A673 (cell line): Measurements from ENCODE around the gene EMID1. TPM values are rescaled to one million over a fixed set of nuclear protein-coding genes. Genes with fewer than 3 reads are reported as not detected.
A peak's percentile ranks its signal among the peaks of the same experiment; 100 is the strongest.
"Not testable (repeated sequence)": the region's sequence is repeated elsewhere in the genome, so short reads cannot be mapped to it uniquely, and the experiment has no call there.

ENCODE experiments used
- BruUV-seq: library from RNA; stranded (reverse); fragments of 400-500 nt; replicated peaks from 2 replicates; lab custom pipeline; 2021; lab: Mats Ljungman, UMichigan
- CTCF ChIA-PET: fragments of 300-600 bp; sonication (Branson Sonifier 250); formaldehyde crosslinking; loops from one replicate; lab custom pipeline; 2022; ENCODE audit warnings: antibody characterized with exemption; lab: Charles Lee
- POLR2A ChIA-PET: fragments of 300-600 bp; sonication (Branson Sonifier 250); formaldehyde crosslinking; loops from one replicate; lab custom pipeline; 2022; ENCODE audit warnings: antibody characterized with exemption; ENCODE audit not compliant: low non-redundant PET; lab: Charles Lee
- DNase-seq: peaks from one replicate; pipeline ENCODE4 v3.0.0-alpha.2; 2015; ENCODE audit warnings: low spot score
- H3K27ac ChIP-seq: fragments of 200-600 bp; sonication (generic); 2 replicates; pipeline ENCODE4 v1.5.1; 2016; ENCODE audit warnings: mixed run types, low read depth, mild to moderate bottlenecking, mixed read lengths, antibody characterized with exemption, low read length; ENCODE audit not compliant: poor library complexity, severe bottlenecking
- H3K27me3 ChIP-seq: fragments of 200-600 bp; sonication (generic); replicated peaks from 2 replicates; pipeline ENCODE4 v1.6.1; 2017; ENCODE audit warnings: mixed run types, low read depth, mild to moderate bottlenecking, mixed read lengths, antibody characterized with exemption, low read length; ENCODE audit not compliant: insufficient read depth, poor library complexity
- H3K36me3 ChIP-seq: fragments of 200-600 bp; sonication (generic); 2 replicates; pipeline ENCODE4 v1.6.1; 2016; ENCODE audit warnings: mixed run types, mild to moderate bottlenecking, mixed read lengths, antibody characterized with exemption, low read length; ENCODE audit not compliant: insufficient read depth, poor library complexity, severe bottlenecking
- H3K4me1 ChIP-seq: fragments of 200-600 bp; sonication (generic); 2 replicates; pipeline ENCODE4 v1.6.1; 2017; ENCODE audit warnings: mixed run types, mild to moderate bottlenecking, mixed read lengths, antibody characterized with exemption, low read length; ENCODE audit not compliant: insufficient read depth, poor library complexity, severe bottlenecking
- H3K4me3 ChIP-seq: fragments of 200-600 bp; sonication (generic); 2 replicates; pipeline ENCODE4 v1.5.1; 2016; ENCODE audit warnings: low read depth, mixed run types, mild to moderate bottlenecking, mixed read lengths, low read length; ENCODE audit not compliant: poor library complexity, severe bottlenecking
- H3K9me3 ChIP-seq: fragments of 200-600 bp; sonication (generic); 2 replicates; pipeline ENCODE4 v1.6.1; 2016; ENCODE audit warnings: mixed run types, low read depth, mild to moderate bottlenecking, mixed read lengths, antibody characterized with exemption, low read length; ENCODE audit not compliant: poor library complexity, severe bottlenecking
- CTCF ChIP-seq: fragments of 300-800, 200-600 bp; sonication (generic); conservative IDR thresholded peaks from 2 replicates; pipeline ENCODE4 v1.5.1; 2017; ENCODE audit warnings: low read depth, mild to moderate bottlenecking, antibody characterized with exemption, low read length, moderate library complexity, mixed read lengths
- EZH2 ChIP-seq: fragments of 200-600 bp; sonication (generic); IDR thresholded peaks from 2 replicates; pipeline ENCODE4 v1.6.1; 2017; ENCODE audit warnings: borderline replicate concordance, low read depth, mild to moderate bottlenecking, mixed read lengths, antibody characterized with exemption, low read length; ENCODE audit not compliant: poor library complexity, severe bottlenecking
- intact Hi-C: fragments of 100-400 bp; cut with micrococcal nuclease; formaldehyde crosslinking; loops from one replicate; pipeline ENCODE4 v1.10.0; 2022; ENCODE audit not compliant: unreplicated experiment
- total RNA-seq: library from RNA; stranded (reverse); gene quantifications from 2 replicates; pipeline ENCODE4 v1.2.3, GENCODE V29; 2021

Gene EMID1
- total RNA-seq, 1 experiment from 2014 or later: not detected

- no TSS peak for BruUV-seq
- intact Hi-C loops: loop anchor here (2.0 to 10.0 kb wide), 3 partner anchors 199 to 649 kb away; no protein-coding TSS in a partner anchor
- DNase-seq: no peak
- no peaks in the 10 kb centered on the region for H3K4me1 ChIP-seq
- no peaks in the 10 kb centered on the region for H3K27me3 ChIP-seq
- no peak overlapping the region for H3K27ac ChIP-seq
- H3K9me3 ChIP-seq: peaks cover 3% of the 10 kb centered on the region
- no peak for TF ChIP-seq EZH2
- TF ChIP-seq CTCF: no peak
- no peaks in the 10 kb centered on the region for H3K36me3 ChIP-seq
- ChIA-PET CTCF (no interaction called here), POLR2A (no interaction called here)
- H3K4me3 ChIP-seq: no peak overlapping the region
Measured at GRCh38 chr22:29243874-29244446, 38.3 kb downstream of the EMID1 start.

- BruUV-seq: no TSS peak
- no peaks in the 10 kb centered on the region for H3K4me1 ChIP-seq
- intact Hi-C loops: loop anchor here (2.0 to 10.0 kb wide), 5 partner anchors 43 to 650 kb away; no protein-coding TSS in a partner anchor
- peaks cover 3% of the 10 kb centered on the region for H3K9me3 ChIP-seq
- H3K27ac ChIP-seq: no peak overlapping the region
- no peak overlapping the region for H3K4me3 ChIP-seq
- TF ChIP-seq CTCF: no peak
- TF ChIP-seq EZH2: no peak
- no peak for DNase-seq
- no peaks in the 10 kb centered on the region for H3K36me3 ChIP-seq
- POLR2A ChIA-PET: no interaction called here
- H3K27me3 ChIP-seq: no peaks in the 10 kb centered on the region
- CTCF ChIA-PET: interaction anchor here (0.6 to 1.4 kb wide), 8 partner anchors 39 to 1225 kb away, joined by 3 to 9 read pairs (median 4); partner anchors contain the start of gene EMID1
Measured at GRCh38 chr22:29244785-29245625, 39.3 kb downstream of the EMID1 start.

GRCh38 chr22:29245626-29246385 is 40.1 kb downstream of the EMID1 start:
- peak; percentile 70 for DNase-seq
- intact Hi-C loops: loop anchor here (2.0 to 10.0 kb wide), 5 partner anchors 44 to 651 kb away; no protein-coding TSS in a partner anchor
- Histone ChIP-seq H3K4me3 (no peak overlapping the region), H3K9me3 (peaks cover 3% of the 10 kb centered on the region), H3K27me3 (no peaks in the 10 kb centered on the region), H3K27ac (no peak overlapping the region), H3K4me1 (no peaks in the 10 kb centered on the region), H3K36me3 (no peaks in the 10 kb centered on the region)
- ChIA-PET CTCF (interaction anchor here (0.6 to 1.4 kb wide), 9 partner anchors 40 to 1226 kb away, joined by 3 to 9 read pairs (median 4); partner anchors contain the start of gene EMID1), POLR2A (no interaction called here)
- BruUV-seq: no TSS peak
- TF ChIP-seq EZH2: no peak
- TF ChIP-seq CTCF: peak; percentile 98

GRCh38 chr22:29247891-29248290 is 42.2 kb downstream of the EMID1 start:
- CTCF ChIA-PET, H3K36me3 ChIP-seq, H3K4me3 ChIP-seq, DNase-seq, H3K9me3 ChIP-seq, H3K4me1 ChIP-seq, H3K27ac ChIP-seq, POLR2A ChIA-PET, H3K27me3 ChIP-seq, BruUV-seq: not testable (repeated sequence)
- intact Hi-C loops: loop anchor here (5.0 to 10.0 kb wide), 4 partner anchors 46 to 653 kb away; no protein-coding TSS in a partner anchor
